ENCODE data around the gene PPFIA1. TPM values are rescaled to one million over a fixed set of nuclear protein-coding genes. Genes with fewer than 3 reads are reported as not detected.

Gene PPFIA1
- total RNA-seq, 1 donor, result 37.1 TPM

GRCh38 chr11:70317581-70318305 is 47.3 kb downstream of the PPFIA1 start:
- TF ChIP-seq CTCF (IDR thresholded peaks at IDR 0.05; ENCODE audit: insufficient read depth, low read length), result no peak
- DNase-seq (ENCODE audit: low read depth), result no peak

GRCh38 chr11:70319396-70320076 is 49.0 kb downstream of the PPFIA1 start:
- no peak for TF ChIP-seq CTCF (IDR thresholded peaks at IDR 0.05; ENCODE audit: insufficient read depth, low read length)
- no peak overlapping the region for H3K4me3 ChIP-seq (ENCODE audit: low read depth, low read length)
- DNase-seq (ENCODE audit: low read depth), result peak; percentile 35

More at GRCh38 chr11:70317581-70318305, 47.3 kb downstream of the PPFIA1 start:
- H3K4me3 ChIP-seq (ENCODE audit: low read depth, low read length), result no peak overlapping the region

- no peak overlapping the region for H3K4me3 ChIP-seq (ENCODE audit: low read depth, low read length)
- no peak for TF ChIP-seq CTCF (IDR thresholded peaks at IDR 0.05; ENCODE audit: insufficient read depth, low read length)
- no peak for DNase-seq (ENCODE audit: low read depth)
These were observed 52.2 kb downstream of the PPFIA1 start for GRCh38 chr11:70322666-70323065.

- H3K4me3 ChIP-seq (ENCODE audit: low read depth, low read length), result no peak overlapping the region
- no peak for TF ChIP-seq CTCF (IDR thresholded peaks at IDR 0.05; ENCODE audit: insufficient read depth, low read length)
- DNase-seq (ENCODE audit: low read depth), result peak; percentile 35
These were observed 53.3 kb downstream of the PPFIA1 start for GRCh38 chr11:70323806-70324205.

- no peak for DNase-seq (ENCODE audit: low read depth)
- no peak overlapping the region for H3K4me3 ChIP-seq (ENCODE audit: low read depth, low read length)
- no peak for TF ChIP-seq CTCF (IDR thresholded peaks at IDR 0.05; ENCODE audit: insufficient read depth, low read length)
These were observed 54.1 kb downstream of the PPFIA1 start for GRCh38 chr11:70324376-70325115.

GRCh38 chr11:70325824-70326223 is 55.3 kb downstream of the PPFIA1 start:
- TF ChIP-seq CTCF (IDR thresholded peaks at IDR 0.05; ENCODE audit: insufficient read depth, low read length), result no peak
- DNase-seq (ENCODE audit: low read depth), result no peak
- no peak overlapping the region for H3K4me3 ChIP-seq (ENCODE audit: low read depth, low read length)
